Smooth muscle cell (in vitro differentiated cells): Measurements from ENCODE around the gene STAB2. TPM values are rescaled to one million over a fixed set of nuclear protein-coding genes. Genes with fewer than 3 reads are reported as not detected.

Source experiments
- DNase-seq: peaks from one replicate; lab custom pipeline; 2025; ENCODE audit not compliant: unreplicated experiment; lab: John Stamatoyannopoulos, UW
- H2AFZ ChIP-seq: fragments of 200-600 bp; sonication (generic); 2 replicates; pipeline ENCODE4 v1.6.0; 2016; ENCODE audit warnings: antibody characterized with exemption, low read depth, mild to moderate bottlenecking
- H3F3A ChIP-seq: fragments of 200-600 bp; sonication (generic); 2 replicates; pipeline ENCODE4 v1.6.0; 2017; ENCODE audit warnings: antibody characterized with exemption, low read depth
- H3K27ac ChIP-seq: fragments of 200-600 bp; sonication (generic); 2 replicates; pipeline ENCODE4 v1.5.1; 2016; ENCODE audit warnings: low read depth, mild to moderate bottlenecking
- H3K27me3 ChIP-seq: fragments of 200-600 bp; sonication (generic); 2 replicates; pipeline ENCODE4 v1.6.1; 2016; ENCODE audit warnings: low read depth, mild to moderate bottlenecking
- H3K36me3 ChIP-seq: fragments of 200-600 bp; sonication (generic); 2 replicates; pipeline ENCODE4 v1.5.1; 2016; ENCODE audit warnings: low read depth
- H3K4me1 ChIP-seq: fragments of 200-600 bp; sonication (generic); 2 replicates; pipeline ENCODE4 v1.5.1; 2016; ENCODE audit warnings: low read depth
- H3K4me2 ChIP-seq: fragments of 200-600 bp; sonication (generic); 2 replicates; pipeline ENCODE4 v1.6.0; 2016; ENCODE audit warnings: mild to moderate bottlenecking
- H3K4me3 ChIP-seq: fragments of 200-600 bp; sonication (generic); 2 replicates; pipeline ENCODE4 v1.5.1; 2016; ENCODE audit warnings: mild to moderate bottlenecking
- H3K79me2 ChIP-seq: fragments of 200-600 bp; sonication (generic); 2 replicates; pipeline ENCODE4 v1.6.0; 2016; ENCODE audit warnings: low read depth, mild to moderate bottlenecking
- H3K9ac ChIP-seq: fragments of 200-600 bp; sonication (generic); 2 replicates; pipeline ENCODE4 v1.6.0; 2016; ENCODE audit warnings: low read depth
- H3K9me3 ChIP-seq: fragments of 200-600 bp; sonication (generic); replicated peaks from 2 replicates; pipeline ENCODE4 v1.5.1; 2016; ENCODE audit warnings: low read depth
- H4K20me1 ChIP-seq: fragments of 200-600 bp; sonication (generic); 2 replicates; pipeline ENCODE4 v1.6.0; 2016; ENCODE audit warnings: low read depth
- CTCF ChIP-seq: fragments of 200-600 bp; sonication (generic); IDR thresholded peaks from 2 replicates; pipeline ENCODE4 v1.5.1; 2017; ENCODE audit warnings: borderline replicate concordance, mild to moderate bottlenecking, antibody characterized with exemption; ENCODE audit not compliant: insufficient read depth, poor library complexity, severe bottlenecking
- WGBS: methylation state at CpG from one replicate; pipeline ENCODE4 v1.1.7; 2016; ENCODE audit warnings: low lambda C conversion rate; 5-methylcytosine and 5-hydroxymethylcytosine counted together
- polyA plus RNA-seq: library from polyadenylated mRNA; unstranded; fragments of >200 nt; fragmentation: Nextera tagmentation; extraction: Ambion mirVana; gene quantifications from 2 replicates; pipeline ENCODE4 v1.2.1, GENCODE V29; 2016
- total RNA-seq: library from RNA; depleted of rRNA; stranded (reverse); fragments of >200 nt; gene quantifications from 2 replicates; pipeline ENCODE4 v1.2.3, GENCODE V29; 2014

Gene STAB2
- total and polyA plus RNA-seq, 2 experiments from 2014 or later, result not detected

- Histone ChIP-seq H4K20me1 (no peaks in the 10 kb centered on the region), H3K79me2 (no peaks in the 10 kb centered on the region), H3K4me1 (no peaks in the 10 kb centered on the region), H3F3A (no peaks in the 10 kb centered on the region), H3K4me3 (no peak overlapping the region), H3K36me3 (no peaks in the 10 kb centered on the region), H3K9ac (no peak overlapping the region), H3K9me3 (no peaks in the 10 kb centered on the region), H2AFZ (no peak overlapping the region), H3K27ac (no peak overlapping the region), H3K4me2 (no peak overlapping the region), H3K27me3 (peaks cover 62% of the 10 kb centered on the region)
- TF ChIP-seq CTCF, result no peak
- WGBS, result 18% methylated on average over 5 of the region's 5 CpGs
- no peak for DNase-seq
Measured at GRCh38 chr12:103665971-103666370, 78.9 kb downstream of the STAB2 start.

GRCh38 chr12:103667125-103667524 is 80.1 kb downstream of the STAB2 start:
- 83% methylated on average over 2 of the region's 2 CpGs for WGBS
- no peak overlapping the region for H3K9ac ChIP-seq
- H3K9me3 ChIP-seq, result no peaks in the 10 kb centered on the region
- H3K79me2 ChIP-seq, result no peaks in the 10 kb centered on the region
- H2AFZ ChIP-seq, result no peak overlapping the region
- H3K4me1 ChIP-seq, result no peaks in the 10 kb centered on the region
- H4K20me1 ChIP-seq, result no peaks in the 10 kb centered on the region
- no peak overlapping the region for H3K27ac ChIP-seq
- H3K36me3 ChIP-seq, result no peaks in the 10 kb centered on the region
- no peak overlapping the region for H3K4me3 ChIP-seq
- H3F3A ChIP-seq, result no peaks in the 10 kb centered on the region
- no peak overlapping the region for H3K4me2 ChIP-seq
- DNase-seq, result no peak
- TF ChIP-seq CTCF, result no peak
- H3K27me3 ChIP-seq, result peaks cover 50% of the 10 kb centered on the region

GRCh38 chr12:103668520-103668919 is 81.4 kb downstream of the STAB2 start:
- no peak for TF ChIP-seq CTCF
- Histone ChIP-seq H2AFZ (no peak overlapping the region), H4K20me1 (no peaks in the 10 kb centered on the region), H3K4me2 (no peak overlapping the region), H3K9ac (no peak overlapping the region), H3K79me2 (no peaks in the 10 kb centered on the region), H3K9me3 (no peaks in the 10 kb centered on the region), H3K4me3 (no peak overlapping the region), H3K27me3 (peaks cover 36% of the 10 kb centered on the region), H3K4me1 (no peaks in the 10 kb centered on the region), H3K27ac (no peak overlapping the region), H3F3A (no peaks in the 10 kb centered on the region), H3K36me3 (no peaks in the 10 kb centered on the region)
- DNase-seq, result no peak
- 96% methylated on average over 8 of the region's 8 CpGs for WGBS

GRCh38 chr12:103671367-103671766 is 84.3 kb downstream of the STAB2 start:
- Histone ChIP-seq H3K4me2 (no peak overlapping the region), H3K27ac (no peak overlapping the region), H4K20me1 (no peaks in the 10 kb centered on the region), H3K4me1 (no peaks in the 10 kb centered on the region), H3K9ac (no peak overlapping the region), H3K79me2 (no peaks in the 10 kb centered on the region), H3K4me3 (no peak overlapping the region), H3K36me3 (no peaks in the 10 kb centered on the region), H3K27me3 (peaks cover 18% of the 10 kb centered on the region), H3F3A (no peaks in the 10 kb centered on the region), H2AFZ (no peak overlapping the region), H3K9me3 (no peaks in the 10 kb centered on the region)
- WGBS, result 94% methylated on average over 1 of the region's 1 CpG
- no peak for TF ChIP-seq CTCF
- DNase-seq, result no peak
